Measurements from ENCODE around the gene SLC7A6OS. TPM values are rescaled to one million over a fixed set of nuclear protein-coding genes. Genes with fewer than 3 reads are reported as not detected.
A peak's percentile ranks its signal among the peaks of the same experiment; 100 is the strongest.

The SLC7A6OS gene
- total RNA-seq, 2 donors from 2014 or later = 22.5 to 26.0 TPM

GRCh38 chr16:68300734-68301459 lies 9.8 kb downstream of the SLC7A6OS start:
- H3K36me3 ChIP-seq (ENCODE audit: control insufficient read depth, insufficient read depth, low read length) = peaks cover 88% of the 10 kb centered on the region
- Mint-ChIP-seq H3K27ac (peak overlapping the region; percentile 22), H3K36me3 (ENCODE audit: low read depth) (peaks cover 74% of the 10 kb centered on the region), H3K4me3 (no peak overlapping the region), H3K4me1 (peaks cover 42% of the 10 kb centered on the region), H3K9me3 (no peaks in the 10 kb centered on the region), H3K27me3 (ENCODE audit: insufficient read depth) (no peaks in the 10 kb centered on the region)
- H3K4me1 ChIP-seq (ENCODE audit: control insufficient read depth, insufficient read depth, low read length) = peaks cover 26% of the 10 kb centered on the region
- no peaks in the 10 kb centered on the region for H3K9me3 ChIP-seq (ENCODE audit: control insufficient read depth, low read length)
- no peak overlapping the region for H3K27ac ChIP-seq (ENCODE audit: low read depth, low read length)
- no peak for DNase-seq
- no peak for TF ChIP-seq CTCF (conservative IDR thresholded peaks at IDR 0.05)
- no peaks in the 10 kb centered on the region for H3K27me3 ChIP-seq (ENCODE audit: control insufficient read depth, insufficient read depth, low read length, poor library complexity, severe bottlenecking)
- H3K9ac ChIP-seq (ENCODE audit: extremely low read depth, low read length, poor library complexity, severe bottlenecking) = no peak overlapping the region
- no peak overlapping the region for H3K4me3 ChIP-seq (ENCODE audit: low read length)
- 91 to 94% methylated on average over 6 to 7 of the region's 7 CpGs for WGBS, 2 experiments (ENCODE audit: insufficient coverage in 1 of 2, insufficient read length in 1 of 2)

DNA sequence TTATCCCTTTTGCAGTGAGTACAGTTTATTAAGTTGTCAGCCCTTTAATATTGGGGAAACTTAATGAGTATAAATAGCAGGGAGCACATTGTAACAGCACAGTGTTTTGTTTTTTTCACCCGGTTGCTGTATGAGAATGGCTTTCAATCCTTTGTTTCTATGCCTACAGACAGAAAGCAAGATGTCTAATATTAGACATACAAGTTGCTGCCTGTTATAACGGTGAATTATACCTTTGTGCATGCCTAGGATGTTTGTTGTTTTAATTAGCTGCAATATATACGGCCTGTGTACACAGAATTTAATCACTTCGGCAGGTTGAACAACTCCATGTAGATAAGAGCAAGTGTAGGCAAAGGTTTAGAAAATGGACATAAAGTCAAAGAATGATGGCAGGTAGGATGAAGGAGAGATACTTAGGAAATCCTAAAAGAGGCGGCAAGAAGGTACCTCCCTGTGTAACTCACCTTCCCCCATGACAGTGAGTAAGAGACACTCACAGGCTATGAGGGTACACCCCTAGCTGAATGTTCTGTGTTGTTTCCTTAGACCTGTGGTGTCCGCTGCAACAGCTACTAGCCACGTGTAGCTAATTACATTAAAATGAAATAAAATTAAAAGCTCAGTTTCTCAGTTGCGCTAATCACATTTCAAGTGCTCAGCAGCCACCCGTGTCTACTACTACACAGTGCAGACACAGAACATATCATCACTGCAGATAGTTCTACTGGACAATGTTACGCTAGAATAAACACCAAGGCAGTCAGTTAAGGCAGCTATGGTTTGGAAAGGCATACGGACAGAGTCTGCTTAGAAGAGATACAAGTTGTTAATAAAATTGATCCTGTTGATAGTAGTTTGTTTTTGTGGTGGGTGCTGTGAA lies 10.9 kb downstream of the SLC7A6OS start:
- peaks cover 89% of the 10 kb centered on the region for H3K36me3 ChIP-seq (ENCODE audit: control insufficient read depth, insufficient read depth, low read length)
- H3K4me1 ChIP-seq (ENCODE audit: control insufficient read depth, insufficient read depth, low read length) = peaks cover 26% of the 10 kb centered on the region
- Mint-ChIP-seq H3K27me3 (ENCODE audit: insufficient read depth) (no peaks in the 10 kb centered on the region), H3K36me3 (ENCODE audit: low read depth) (peaks cover 66% of the 10 kb centered on the region), H3K4me1 (peaks cover 47% of the 10 kb centered on the region), H3K4me3 (no peak overlapping the region), H3K9me3 (no peaks in the 10 kb centered on the region), H3K27ac (peak overlapping the region; percentile 39)
- no peaks in the 10 kb centered on the region for H3K27me3 ChIP-seq (ENCODE audit: control insufficient read depth, insufficient read depth, low read length, poor library complexity, severe bottlenecking)
- TF ChIP-seq CTCF (conservative IDR thresholded peaks at IDR 0.05) = no peak
- no peak for DNase-seq
- H3K27ac ChIP-seq (ENCODE audit: low read depth, low read length) = no peak overlapping the region
- WGBS, 2 experiments (ENCODE audit: insufficient coverage in 1 of 2, insufficient read length in 1 of 2) = 95 to 98% methylated on average over 10 to 11 of the region's 11 CpGs
- H3K9ac ChIP-seq (ENCODE audit: extremely low read depth, low read length, poor library complexity, severe bottlenecking) = no peak overlapping the region
- peak overlapping the region; percentile 32 for H3K4me3 ChIP-seq (ENCODE audit: low read length)
- no peaks in the 10 kb centered on the region for H3K9me3 ChIP-seq (ENCODE audit: control insufficient read depth, low read length)

GRCh38 chr16:68298907-68299561 lies 11.7 kb downstream of the SLC7A6OS start:
- H3K4me1 ChIP-seq (ENCODE audit: control insufficient read depth, insufficient read depth, low read length) = peaks cover 26% of the 10 kb centered on the region
- WGBS, 2 experiments (ENCODE audit: insufficient coverage in 1 of 2, insufficient read length in 1 of 2) = 82% methylated on average over 5 of the region's 5 CpGs
- H3K36me3 Mint-ChIP-seq (ENCODE audit: low read depth) = peaks cover 66% of the 10 kb centered on the region
- no peak overlapping the region for H3K9ac ChIP-seq (ENCODE audit: extremely low read depth, low read length, poor library complexity, severe bottlenecking)
- no peaks in the 10 kb centered on the region for H3K9me3 Mint-ChIP-seq
- no peak for DNase-seq
- peaks cover 90% of the 10 kb centered on the region for H3K36me3 ChIP-seq (ENCODE audit: control insufficient read depth, insufficient read depth, low read length)
- H3K27me3 Mint-ChIP-seq (ENCODE audit: insufficient read depth) = no peaks in the 10 kb centered on the region
- TF ChIP-seq CTCF (conservative IDR thresholded peaks at IDR 0.05) = no peak
- no peaks in the 10 kb centered on the region for H3K9me3 ChIP-seq (ENCODE audit: control insufficient read depth, low read length)
- peak overlapping the region; percentile 32 for H3K4me3 ChIP-seq (ENCODE audit: low read length)
- H3K27ac Mint-ChIP-seq = peak overlapping the region; percentile 63
- H3K27ac ChIP-seq (ENCODE audit: low read depth, low read length) = no peak overlapping the region
- H3K4me1 Mint-ChIP-seq = peaks cover 47% of the 10 kb centered on the region
- no peak overlapping the region for H3K4me3 Mint-ChIP-seq
- no peaks in the 10 kb centered on the region for H3K27me3 ChIP-seq (ENCODE audit: control insufficient read depth, insufficient read depth, low read length, poor library complexity, severe bottlenecking)
